SK-N-SH treated with all-trans-retinoic acid at 6 μM for 48 hours (cell line): ENCODE measurements around the gene VWA5B1.

Experiments used
- ATAC-seq: fragments of 200-7000 bp; cut with Tn5 transposase; 3 replicates; pipeline ENCODE4 v1.9.1; 2020; ENCODE audit warnings: mild to moderate bottlenecking, moderate library complexity
- ARNTL ChIP-seq: fragments of 450-650 bp; formaldehyde crosslinking; IDR thresholded peaks from 2 replicates; pipeline ENCODE4 v1.5.0; 2020; ENCODE audit warnings: low read depth, mild to moderate bottlenecking, moderate library complexity, borderline replicate concordance
- BACH2 ChIP-seq: fragments of 250-450 bp; sonication (Bioruptor Pico); IDR thresholded peaks from 2 replicates; pipeline ENCODE4 v1.9.0; 2021; ENCODE audit warnings: mild to moderate bottlenecking, borderline replicate concordance
- CSDC2 ChIP-seq: fragments of 250-450 bp; sonication (Bioruptor Pico); IDR thresholded peaks from 2 replicates; pipeline ENCODE4 v1.5.0; 2020; ENCODE audit warnings: mild to moderate bottlenecking, moderate library complexity
- ESRRG ChIP-seq: fragments of 250-450 bp; sonication (Bioruptor Pico); IDR thresholded peaks from 2 replicates; pipeline ENCODE4 v1.6.1; 2021; ENCODE audit warnings: mild to moderate bottlenecking
- GLIS3 ChIP-seq: fragments of 250-450 bp; sonication (Bioruptor Pico); IDR thresholded peaks from 2 replicates; pipeline ENCODE4 v1.5.0; 2020; ENCODE audit warnings: mild to moderate bottlenecking, moderate library complexity
- ISL1 ChIP-seq: fragments of 250-450 bp; sonication (Bioruptor Pico); IDR thresholded peaks from 2 replicates; pipeline ENCODE4 v2.1.2; 2022; ENCODE audit warnings: mild to moderate bottlenecking, moderate library complexity
- OSR1 ChIP-seq: fragments of 250-450 bp; sonication (Bioruptor Pico); IDR thresholded peaks from 2 replicates; pipeline ENCODE4 v1.8.0; 2022; ENCODE audit warnings: moderate library complexity, mild to moderate bottlenecking, inconsistent platforms
- PPARA ChIP-seq: fragments of 250-450 bp; sonication (Bioruptor Pico); IDR thresholded peaks from 2 replicates; pipeline ENCODE4 v1.5.0; 2020; ENCODE audit warnings: mild to moderate bottlenecking, borderline replicate concordance
- RARB ChIP-seq: fragments of 250-450 bp; sonication (Bioruptor Pico); IDR thresholded peaks from 2 replicates; pipeline ENCODE4 v1.8.0; 2021; ENCODE audit warnings: mild to moderate bottlenecking, moderate library complexity
- SNAI2 ChIP-seq: fragments of 250-450 bp; sonication (Bioruptor Pico); IDR thresholded peaks from 2 replicates; pipeline ENCODE4 v1.5.0; 2020; ENCODE audit warnings: mild to moderate bottlenecking, moderate library complexity
- TOX ChIP-seq: fragments of 250-450 bp; sonication (Bioruptor Pico); IDR thresholded peaks from 2 replicates; pipeline ENCODE4 v1.8.0; 2021; ENCODE audit warnings: mild to moderate bottlenecking, moderate library complexity, borderline replicate concordance
- ZC3H10 ChIP-seq: fragments of 250-450 bp; sonication (Bioruptor Pico); IDR thresholded peaks from 2 replicates; pipeline ENCODE4 v1.5.1; 2021; ENCODE audit warnings: mild to moderate bottlenecking, moderate library complexity
- ZFP30 ChIP-seq: fragments of 450-650 bp; formaldehyde crosslinking; IDR thresholded peaks from 2 replicates; pipeline ENCODE4 v1.5.0; 2022; ENCODE audit warnings: mild to moderate bottlenecking, moderate library complexity
- ZNF565 ChIP-seq: fragments of 450-650 bp; formaldehyde crosslinking; conservative IDR thresholded peaks from 2 replicates; pipeline ENCODE4 v1.5.0; 2020; ENCODE audit warnings: low read depth, mild to moderate bottlenecking, moderate library complexity
- ZNF70 ChIP-seq: fragments of 450-650 bp; formaldehyde crosslinking; IDR thresholded peaks from 2 replicates; pipeline ENCODE4 v1.5.0; 2020; ENCODE audit warnings: mild to moderate bottlenecking, moderate library complexity
- ZNF8 ChIP-seq: fragments of 450-650 bp; formaldehyde crosslinking; IDR thresholded peaks from 2 replicates; pipeline ENCODE4 v1.5.0; 2020; ENCODE audit warnings: mild to moderate bottlenecking, moderate library complexity
- TF ChIP-seq, protein P1 (sequence below): fragments of 250-450 bp; sonication (Bioruptor Pico); IDR thresholded peaks from 2 replicates; pipeline ENCODE4 v1.8.0; 2021; ENCODE audit warnings: low read depth, mild to moderate bottlenecking, moderate library complexity, borderline replicate concordance
- TF ChIP-seq, protein P2 (sequence below): fragments of 250-450 bp; sonication (Bioruptor Pico); IDR thresholded peaks from 2 replicates; pipeline ENCODE4 v1.5.1; 2021; ENCODE audit warnings: mild to moderate bottlenecking, moderate library complexity
- TF ChIP-seq, protein P3 (sequence below): fragments of 250-450 bp; sonication (Bioruptor Pico); IDR thresholded peaks from 2 replicates; pipeline ENCODE4 v1.8.0; 2020; ENCODE audit warnings: mild to moderate bottlenecking, moderate library complexity, borderline replicate concordance
- TF ChIP-seq, protein P4 (sequence below): fragments of 250-450 bp; sonication (Bioruptor Pico); IDR thresholded peaks from 2 replicates; pipeline ENCODE4 v1.5.1; 2020; ENCODE audit warnings: low read depth, mild to moderate bottlenecking, moderate library complexity
- TF ChIP-seq, protein P5 (sequence below): fragments of 250-450 bp; sonication (Bioruptor Pico); IDR thresholded peaks from 2 replicates; pipeline ENCODE4 v1.5.0; 2020; ENCODE audit warnings: mild to moderate bottlenecking, moderate library complexity

VWA5B1 gene

DNA sequence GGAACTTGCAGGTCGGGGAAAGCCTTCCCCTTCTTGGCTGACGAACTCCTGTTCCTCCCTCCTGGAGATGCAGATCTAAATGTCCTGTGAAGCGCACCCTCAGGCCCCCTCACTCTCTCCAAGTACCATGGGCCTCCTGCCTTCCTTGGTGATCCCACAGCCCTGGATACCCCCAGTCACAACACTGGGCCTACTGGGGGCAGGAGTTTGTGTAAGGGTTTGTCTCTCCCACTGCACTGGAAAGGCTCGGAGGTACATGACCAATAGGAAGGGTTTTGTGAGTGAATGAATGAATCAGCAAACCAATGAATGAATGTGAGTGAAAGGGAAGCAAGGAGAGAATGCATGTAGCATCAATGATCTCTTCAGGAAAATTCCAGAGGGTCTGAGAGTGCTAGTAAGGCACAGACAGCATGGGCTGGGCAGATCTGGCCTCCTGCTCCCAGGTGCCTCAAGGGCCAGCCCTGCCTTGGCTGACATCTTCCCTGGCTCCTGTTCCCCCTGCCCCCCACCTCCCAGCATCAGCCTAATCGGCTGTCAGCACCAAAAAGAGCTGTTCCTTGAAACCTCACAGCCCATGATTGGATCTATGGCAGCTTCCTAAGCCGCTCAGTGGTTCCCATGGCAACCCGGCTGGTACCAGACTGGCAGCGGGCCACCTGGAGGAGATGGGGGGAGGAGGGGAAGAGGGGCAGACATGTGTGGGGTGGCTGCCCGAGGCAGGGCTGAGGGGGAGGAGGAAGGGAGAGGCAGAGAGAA lies 95.8 kb downstream of the VWA5B1 start:
- TF ChIP-seq RARB, result no peak
- TF ChIP-seq, protein P1, sequence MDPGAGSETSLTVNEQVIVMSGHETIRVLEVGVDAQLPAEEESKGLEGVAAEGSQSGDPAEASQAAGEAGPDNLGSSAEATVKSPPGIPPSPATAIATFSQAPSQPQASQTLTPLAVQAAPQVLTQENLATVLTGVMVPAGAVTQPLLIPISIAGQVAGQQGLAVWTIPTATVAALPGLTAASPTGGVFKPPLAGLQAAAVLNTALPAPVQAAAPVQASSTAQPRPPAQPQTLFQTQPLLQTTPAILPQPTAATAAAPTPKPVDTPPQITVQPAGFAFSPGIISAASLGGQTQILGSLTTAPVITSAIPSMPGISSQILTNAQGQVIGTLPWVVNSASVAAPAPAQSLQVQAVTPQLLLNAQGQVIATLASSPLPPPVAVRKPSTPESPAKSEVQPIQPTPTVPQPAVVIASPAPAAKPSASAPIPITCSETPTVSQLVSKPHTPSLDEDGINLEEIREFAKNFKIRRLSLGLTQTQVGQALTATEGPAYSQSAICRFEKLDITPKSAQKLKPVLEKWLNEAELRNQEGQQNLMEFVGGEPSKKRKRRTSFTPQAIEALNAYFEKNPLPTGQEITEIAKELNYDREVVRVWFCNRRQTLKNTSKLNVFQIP (CRISPR knock-in tag), result no peak
- no peak for TF ChIP-seq CSDC2 (CRISPR knock-in tag)
- no peak for TF ChIP-seq ISL1 (CRISPR knock-in tag)
- TF ChIP-seq, protein P2, sequence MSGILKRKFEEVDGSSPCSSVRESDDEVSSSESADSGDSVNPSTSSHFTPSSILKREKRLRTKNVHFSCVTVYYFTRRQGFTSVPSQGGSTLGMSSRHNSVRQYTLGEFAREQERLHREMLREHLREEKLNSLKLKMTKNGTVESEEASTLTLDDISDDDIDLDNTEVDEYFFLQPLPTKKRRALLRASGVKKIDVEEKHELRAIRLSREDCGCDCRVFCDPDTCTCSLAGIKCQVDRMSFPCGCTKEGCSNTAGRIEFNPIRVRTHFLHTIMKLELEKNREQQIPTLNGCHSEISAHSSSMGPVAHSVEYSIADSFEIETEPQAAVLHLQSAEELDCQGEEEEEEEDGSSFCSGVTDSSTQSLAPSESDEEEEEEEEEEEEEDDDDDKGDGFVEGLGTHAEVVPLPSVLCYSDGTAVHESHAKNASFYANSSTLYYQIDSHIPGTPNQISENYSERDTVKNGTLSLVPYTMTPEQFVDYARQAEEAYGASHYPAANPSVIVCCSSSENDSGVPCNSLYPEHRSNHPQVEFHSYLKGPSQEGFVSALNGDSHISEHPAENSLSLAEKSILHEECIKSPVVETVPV, result no peak
- TF ChIP-seq ZC3H10 (CRISPR knock-in tag), result no peak
- TF ChIP-seq GLIS3 (CRISPR knock-in tag), result no peak
- no peak for TF ChIP-seq BACH2 (CRISPR knock-in tag)
- no peak for TF ChIP-seq ZFP30 (CRISPR knock-in tag)
- TF ChIP-seq, protein P3, sequence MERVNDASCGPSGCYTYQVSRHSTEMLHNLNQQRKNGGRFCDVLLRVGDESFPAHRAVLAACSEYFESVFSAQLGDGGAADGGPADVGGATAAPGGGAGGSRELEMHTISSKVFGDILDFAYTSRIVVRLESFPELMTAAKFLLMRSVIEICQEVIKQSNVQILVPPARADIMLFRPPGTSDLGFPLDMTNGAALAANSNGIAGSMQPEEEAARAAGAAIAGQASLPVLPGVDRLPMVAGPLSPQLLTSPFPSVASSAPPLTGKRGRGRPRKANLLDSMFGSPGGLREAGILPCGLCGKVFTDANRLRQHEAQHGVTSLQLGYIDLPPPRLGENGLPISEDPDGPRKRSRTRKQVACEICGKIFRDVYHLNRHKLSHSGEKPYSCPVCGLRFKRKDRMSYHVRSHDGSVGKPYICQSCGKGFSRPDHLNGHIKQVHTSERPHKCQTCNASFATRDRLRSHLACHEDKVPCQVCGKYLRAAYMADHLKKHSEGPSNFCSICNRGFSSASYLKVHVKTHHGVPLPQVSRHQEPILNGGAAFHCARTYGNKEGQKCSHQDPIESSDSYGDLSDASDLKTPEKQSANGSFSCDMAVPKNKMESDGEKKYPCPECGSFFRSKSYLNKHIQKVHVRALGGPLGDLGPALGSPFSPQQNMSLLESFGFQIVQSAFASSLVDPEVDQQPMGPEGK (CRISPR knock-in tag), result no peak
- no peak for TF ChIP-seq ZNF8 (CRISPR knock-in tag)
- no peak for TF ChIP-seq TOX
- TF ChIP-seq ESRRG, result no peak
- TF ChIP-seq ZNF70 (CRISPR knock-in tag), result no peak
- no peak for ATAC-seq

DNA sequence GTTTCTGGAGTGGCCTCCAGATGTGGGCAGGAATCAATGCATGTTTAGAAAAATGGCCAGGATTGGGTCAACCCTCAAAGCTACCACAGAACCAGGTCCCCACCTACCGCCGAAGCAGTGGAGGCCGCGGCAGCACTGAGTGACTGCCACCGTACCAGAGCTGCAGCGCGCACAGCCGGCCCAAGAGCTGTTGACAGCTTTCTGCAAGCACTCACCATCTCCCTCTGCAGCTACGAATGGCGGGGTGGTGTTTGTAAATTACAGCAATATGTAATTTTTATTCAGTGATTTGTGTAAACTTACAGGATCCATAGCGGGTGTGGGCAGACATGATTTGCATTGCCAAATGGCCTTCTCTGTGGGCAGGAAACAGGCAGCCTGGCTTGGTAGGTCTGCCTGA lies 98.9 kb downstream of the VWA5B1 start:
- ATAC-seq, result no peak
- TF ChIP-seq, protein P4, sequence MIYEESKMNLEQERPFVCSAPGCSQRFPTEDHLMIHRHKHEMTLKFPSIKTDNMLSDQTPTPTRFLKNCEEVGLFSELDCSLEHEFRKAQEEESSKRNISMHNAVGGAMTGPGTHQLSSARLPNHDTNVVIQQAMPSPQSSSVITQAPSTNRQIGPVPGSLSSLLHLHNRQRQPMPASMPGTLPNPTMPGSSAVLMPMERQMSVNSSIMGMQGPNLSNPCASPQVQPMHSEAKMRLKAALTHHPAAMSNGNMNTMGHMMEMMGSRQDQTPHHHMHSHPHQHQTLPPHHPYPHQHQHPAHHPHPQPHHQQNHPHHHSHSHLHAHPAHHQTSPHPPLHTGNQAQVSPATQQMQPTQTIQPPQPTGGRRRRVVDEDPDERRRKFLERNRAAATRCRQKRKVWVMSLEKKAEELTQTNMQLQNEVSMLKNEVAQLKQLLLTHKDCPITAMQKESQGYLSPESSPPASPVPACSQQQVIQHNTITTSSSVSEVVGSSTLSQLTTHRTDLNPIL, result no peak
- TF ChIP-seq TOX (no peak), ESRRG (no peak), BACH2 (CRISPR knock-in tag) (no peak), RARB (no peak), PPARA (no peak)

DNA sequence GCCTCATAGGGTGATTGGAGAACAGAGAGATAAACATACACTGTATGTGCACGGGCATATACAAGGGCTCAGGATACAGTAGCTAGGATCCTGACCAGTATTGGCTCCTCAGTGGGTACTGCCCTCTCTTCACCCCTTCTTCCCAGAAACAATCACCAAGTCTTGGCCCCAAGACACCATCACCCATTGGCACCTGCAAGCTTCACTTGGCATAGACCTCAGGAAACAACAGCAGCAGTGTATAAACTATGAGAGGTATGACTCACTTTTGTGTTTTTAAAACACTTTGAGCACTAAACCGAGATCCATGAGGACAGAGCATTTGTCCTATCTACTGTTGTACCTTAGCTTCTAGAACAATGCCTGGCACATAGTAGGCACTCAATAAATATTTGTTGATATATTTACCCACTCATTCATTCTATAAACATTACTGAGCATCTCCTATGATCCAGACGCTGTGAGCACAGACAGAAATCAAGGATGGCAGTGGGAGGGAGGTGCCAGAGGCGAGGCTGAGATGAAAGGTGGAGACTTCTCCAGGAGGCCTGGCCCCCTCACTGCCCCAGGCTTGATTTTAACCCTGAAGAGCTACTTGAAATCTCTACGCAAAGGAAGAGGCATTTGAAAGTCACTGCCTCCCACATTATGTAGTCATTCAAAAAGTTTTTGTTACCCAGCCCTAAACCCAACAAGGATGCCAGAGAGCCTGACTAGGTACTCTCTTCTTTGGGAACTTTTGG lies 100.1 kb downstream of the VWA5B1 start:
- no peak for TF ChIP-seq ZNF565 (CRISPR knock-in tag)
- TF ChIP-seq, protein P2, result no peak
- TF ChIP-seq GLIS3 (CRISPR knock-in tag), result no peak
- TF ChIP-seq, protein P1 (CRISPR knock-in tag), result no peak
- TF ChIP-seq ARNTL (CRISPR knock-in tag), result no peak
- TF ChIP-seq OSR1 (CRISPR knock-in tag), result no peak
- no peak for TF ChIP-seq ZNF8 (CRISPR knock-in tag)
- TF ChIP-seq, protein P5, sequence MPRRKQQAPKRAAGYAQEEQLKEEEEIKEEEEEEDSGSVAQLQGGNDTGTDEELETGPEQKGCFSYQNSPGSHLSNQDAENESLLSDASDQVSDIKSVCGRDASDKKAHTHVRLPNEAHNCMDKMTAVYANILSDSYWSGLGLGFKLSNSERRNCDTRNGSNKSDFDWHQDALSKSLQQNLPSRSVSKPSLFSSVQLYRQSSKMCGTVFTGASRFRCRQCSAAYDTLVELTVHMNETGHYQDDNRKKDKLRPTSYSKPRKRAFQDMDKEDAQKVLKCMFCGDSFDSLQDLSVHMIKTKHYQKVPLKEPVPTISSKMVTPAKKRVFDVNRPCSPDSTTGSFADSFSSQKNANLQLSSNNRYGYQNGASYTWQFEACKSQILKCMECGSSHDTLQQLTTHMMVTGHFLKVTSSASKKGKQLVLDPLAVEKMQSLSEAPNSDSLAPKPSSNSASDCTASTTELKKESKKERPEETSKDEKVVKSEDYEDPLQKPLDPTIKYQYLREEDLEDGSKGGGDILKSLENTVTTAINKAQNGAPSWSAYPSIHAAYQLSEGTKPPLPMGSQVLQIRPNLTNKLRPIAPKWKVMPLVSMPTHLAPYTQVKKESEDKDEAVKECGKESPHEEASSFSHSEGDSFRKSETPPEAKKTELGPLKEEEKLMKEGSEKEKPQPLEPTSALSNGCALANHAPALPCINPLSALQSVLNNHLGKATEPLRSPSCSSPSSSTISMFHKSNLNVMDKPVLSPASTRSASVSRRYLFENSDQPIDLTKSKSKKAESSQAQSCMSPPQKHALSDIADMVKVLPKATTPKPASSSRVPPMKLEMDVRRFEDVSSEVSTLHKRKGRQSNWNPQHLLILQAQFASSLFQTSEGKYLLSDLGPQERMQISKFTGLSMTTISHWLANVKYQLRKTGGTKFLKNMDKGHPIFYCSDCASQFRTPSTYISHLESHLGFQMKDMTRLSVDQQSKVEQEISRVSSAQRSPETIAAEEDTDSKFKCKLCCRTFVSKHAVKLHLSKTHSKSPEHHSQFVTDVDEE (CRISPR knock-in tag), result no peak
- no peak for TF ChIP-seq TOX
- TF ChIP-seq, protein P3 (CRISPR knock-in tag), result no peak
- no peak for TF ChIP-seq PPARA
- TF ChIP-seq SNAI2 (CRISPR knock-in tag), result no peak
- no peak for TF ChIP-seq ISL1 (CRISPR knock-in tag)
- no peak for TF ChIP-seq ZNF70 (CRISPR knock-in tag)
- no peak for TF ChIP-seq CSDC2 (CRISPR knock-in tag)
- no peak for TF ChIP-seq ZC3H10 (CRISPR knock-in tag)
- TF ChIP-seq RARB, result no peak
- no peak for ATAC-seq
